ENCODE results near the gene HFE.

Gene HFE

DNA sequence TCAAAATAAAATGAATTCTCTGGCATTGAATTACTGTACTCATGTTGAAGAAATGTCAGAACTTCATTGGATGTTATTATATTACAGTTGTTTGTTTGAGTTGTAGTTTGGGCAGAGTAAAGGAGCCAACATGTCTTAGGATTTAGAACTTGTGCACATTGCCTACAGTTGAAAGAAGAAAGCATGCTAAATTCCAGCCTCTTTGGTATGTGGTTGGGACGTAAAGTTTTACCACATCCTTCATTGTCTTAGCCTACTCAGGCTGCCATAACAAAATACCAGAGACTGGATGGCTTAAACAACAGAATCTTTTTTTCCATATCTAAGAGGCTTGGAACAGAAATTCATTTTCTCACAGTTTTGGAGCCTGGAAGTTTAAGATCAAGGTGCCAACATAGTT lies 42.4 kb downstream of the HFE start:
- FAIRE-seq, result no peak
- TF ChIP-seq POLR2A (IDR thresholded peaks at IDR 0.05; ENCODE audit: low read depth, low read length), result no peak
- TF ChIP-seq TAF1 (IDR thresholded peaks at IDR 0.05; ENCODE audit: borderline replicate concordance, low read depth, low read length), result no peak
- no peak for TF ChIP-seq POLR2AphosphoS5 (IDR thresholded peaks at IDR 0.05; ENCODE audit: low read depth, low read length)
- no peak for DNase-seq (ENCODE audit: insufficient read length)

DNA sequence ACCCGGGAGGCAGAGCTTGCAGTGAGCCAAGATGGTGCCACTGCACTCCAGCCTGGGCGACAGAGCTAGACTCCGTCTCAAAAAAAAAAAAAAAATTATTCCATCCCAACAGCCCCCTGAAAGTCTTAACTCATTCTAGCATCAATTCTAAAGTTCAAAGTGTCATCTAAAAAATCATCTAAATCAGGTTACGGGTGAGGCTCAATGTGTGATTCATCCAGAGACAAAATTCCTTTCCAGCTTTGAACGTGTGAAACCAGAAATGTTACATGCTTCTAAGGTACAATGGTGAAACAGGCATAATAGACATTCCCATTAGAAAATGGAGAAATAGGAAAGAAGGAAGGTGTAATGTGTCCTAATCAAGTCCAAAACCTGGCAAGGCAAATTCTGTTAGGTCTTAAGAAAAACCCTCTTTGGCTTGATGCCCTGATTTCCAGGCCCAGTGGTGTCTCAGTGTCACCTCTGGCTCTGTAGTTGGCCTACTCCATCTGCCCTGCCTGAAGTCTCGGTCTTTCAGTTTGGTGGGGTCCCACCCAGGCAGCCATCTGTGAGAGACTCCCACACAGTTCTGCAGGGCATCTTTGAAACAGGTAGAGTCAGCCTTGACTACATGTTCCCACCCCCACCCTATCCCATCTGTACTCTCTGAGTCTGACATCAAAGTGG lies 43.5 kb downstream of the HFE start:
- FAIRE-seq (no peak), DNase-seq (ENCODE audit: insufficient read length) (no peak)
- TF ChIP-seq POLR2A (IDR thresholded peaks at IDR 0.05; ENCODE audit: low read depth, low read length) (no peak), TAF1 (IDR thresholded peaks at IDR 0.05; ENCODE audit: borderline replicate concordance, low read depth, low read length) (no peak), POLR2AphosphoS5 (IDR thresholded peaks at IDR 0.05; ENCODE audit: low read depth, low read length) (no peak)

GRCh38 chr6:26131618-26132017 lies 44.4 kb downstream of the HFE start:
- FAIRE-seq, result no peak
- DNase-seq (ENCODE audit: insufficient read length), result no peak
- TF ChIP-seq POLR2AphosphoS5 (IDR thresholded peaks at IDR 0.05; ENCODE audit: low read depth, low read length) (no peak), TAF1 (IDR thresholded peaks at IDR 0.05; ENCODE audit: borderline replicate concordance, low read depth, low read length) (no peak), POLR2A (IDR thresholded peaks at IDR 0.05; ENCODE audit: low read depth, low read length) (no peak)

DNA sequence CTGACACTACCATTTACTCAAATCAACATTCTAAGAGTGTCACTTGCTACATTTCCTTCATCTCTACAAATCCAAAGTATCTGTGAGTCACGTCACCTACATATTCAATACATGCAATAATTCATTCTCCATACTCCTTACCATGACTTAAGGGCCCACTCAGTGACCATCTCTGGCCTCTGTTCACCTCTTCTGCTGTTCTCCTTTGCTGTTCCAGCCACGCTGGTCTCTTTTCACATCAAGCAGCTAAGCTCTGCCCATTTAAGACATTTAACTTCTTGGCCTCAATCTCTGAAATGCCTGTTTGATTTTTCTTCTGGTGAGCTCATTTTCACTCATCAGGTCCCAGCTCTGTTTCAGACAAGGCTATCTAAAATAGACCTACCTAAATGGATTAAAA lies 46.5 kb downstream of the HFE start:
- no peak for DNase-seq (ENCODE audit: insufficient read length)
- TF ChIP-seq POLR2AphosphoS5 (IDR thresholded peaks at IDR 0.05; ENCODE audit: low read depth, low read length), result no peak
- TF ChIP-seq POLR2A (IDR thresholded peaks at IDR 0.05; ENCODE audit: low read depth, low read length), result no peak
- no peak for TF ChIP-seq TAF1 (IDR thresholded peaks at IDR 0.05; ENCODE audit: borderline replicate concordance, low read depth, low read length)
- FAIRE-seq, result no peak

- FAIRE-seq, result no peak
- no peak for DNase-seq (ENCODE audit: insufficient read length)
- TF ChIP-seq POLR2AphosphoS5 (IDR thresholded peaks at IDR 0.05; ENCODE audit: low read depth, low read length), result no peak
- no peak for TF ChIP-seq POLR2A (IDR thresholded peaks at IDR 0.05; ENCODE audit: low read depth, low read length)
- no peak for TF ChIP-seq TAF1 (IDR thresholded peaks at IDR 0.05; ENCODE audit: borderline replicate concordance, low read depth, low read length)
These were observed 49.1 kb downstream of the HFE start for GRCh38 chr6:26136321-26136720.

DNA sequence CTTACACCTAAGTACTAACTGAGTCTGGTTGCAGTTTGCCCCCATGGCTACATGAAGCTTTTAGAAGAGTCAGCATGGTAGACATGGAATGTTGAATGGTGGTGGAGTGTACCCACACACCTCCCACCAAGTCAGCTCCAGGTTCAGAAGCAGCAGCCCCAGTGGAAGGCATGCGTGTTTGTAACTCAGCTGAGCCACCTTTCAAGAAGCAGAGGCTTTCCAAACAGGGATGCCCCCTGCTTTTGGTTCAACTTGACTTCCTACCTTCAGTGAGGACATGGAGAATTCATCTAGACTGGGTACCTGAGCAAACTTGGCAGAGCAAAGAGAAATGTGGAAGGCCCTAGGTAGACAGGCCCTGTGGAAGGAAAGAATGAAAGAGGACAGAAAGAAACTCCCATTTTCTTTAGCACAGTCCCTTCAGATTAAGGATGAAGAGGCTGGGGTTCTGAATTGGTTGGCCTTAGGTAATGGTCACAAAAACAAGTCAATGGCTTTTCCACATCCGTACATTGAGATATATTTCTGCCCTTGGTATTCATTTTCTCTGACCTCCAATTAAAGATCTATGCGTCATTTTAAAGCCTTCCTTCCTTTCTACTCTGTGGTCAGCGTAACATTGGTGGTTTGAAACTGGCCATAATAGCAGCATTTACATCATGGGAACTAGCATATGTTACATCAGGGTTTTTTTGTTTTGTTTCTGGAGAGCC lies 53.2 kb downstream of the HFE start:
- FAIRE-seq, result no peak
- TF ChIP-seq TAF1 (IDR thresholded peaks at IDR 0.05; ENCODE audit: borderline replicate concordance, low read depth, low read length), result no peak
- no peak for TF ChIP-seq POLR2A (IDR thresholded peaks at IDR 0.05; ENCODE audit: low read depth, low read length)
- TF ChIP-seq POLR2AphosphoS5 (IDR thresholded peaks at IDR 0.05; ENCODE audit: low read depth, low read length), result no peak
- DNase-seq (ENCODE audit: insufficient read length), result no peak

DNA sequence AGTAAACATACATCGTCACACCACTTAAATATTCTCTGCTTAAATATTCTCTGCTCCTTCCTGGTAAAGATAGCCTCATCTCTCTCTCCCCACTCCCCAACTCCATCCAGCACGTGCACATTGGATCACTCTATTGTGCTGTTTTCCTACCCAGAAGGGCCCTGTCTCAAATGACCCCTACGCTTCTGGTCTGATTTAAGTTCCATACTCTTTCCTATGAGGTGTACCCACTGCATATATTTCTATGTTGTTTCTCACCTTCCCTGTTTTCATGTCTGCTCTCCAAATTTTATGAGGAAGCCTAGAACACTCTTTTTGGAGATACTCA lies 53.7 kb downstream of the HFE start:
- DNase-seq (ENCODE audit: insufficient read length) (no peak), FAIRE-seq (no peak)
- TF ChIP-seq POLR2A (IDR thresholded peaks at IDR 0.05; ENCODE audit: low read depth, low read length) (no peak), TAF1 (IDR thresholded peaks at IDR 0.05; ENCODE audit: borderline replicate concordance, low read depth, low read length) (no peak), POLR2AphosphoS5 (IDR thresholded peaks at IDR 0.05; ENCODE audit: low read depth, low read length) (no peak)

DNA sequence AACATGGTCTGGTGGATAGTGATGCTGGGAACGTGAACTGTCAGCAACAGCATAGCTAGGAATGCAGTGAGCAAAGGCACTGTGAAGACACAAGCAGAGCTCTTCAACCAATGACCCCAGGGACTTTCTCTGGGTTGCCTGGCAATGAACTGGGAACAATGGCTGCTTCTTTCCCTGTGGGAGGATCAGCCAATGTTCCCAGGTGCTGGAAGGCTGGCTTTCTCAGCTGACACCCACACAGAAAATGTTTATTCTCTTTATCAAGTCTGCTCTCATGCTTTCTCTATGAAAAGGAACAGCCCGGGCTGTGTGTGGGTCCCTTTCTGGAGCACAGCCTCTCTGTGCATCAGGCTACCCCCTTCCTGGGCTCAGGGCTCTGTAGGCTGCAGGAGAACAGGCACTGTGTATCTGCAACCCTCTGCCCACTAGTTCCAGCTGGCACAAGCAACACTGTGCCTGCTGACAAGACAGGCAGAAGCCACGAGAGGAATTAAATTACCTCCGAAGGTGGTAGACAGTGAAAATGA lies 54.2 kb downstream of the HFE start:
- DNase-seq (ENCODE audit: insufficient read length) (no peak), FAIRE-seq (no peak)
- TF ChIP-seq POLR2AphosphoS5 (IDR thresholded peaks at IDR 0.05; ENCODE audit: low read depth, low read length) (no peak), POLR2A (IDR thresholded peaks at IDR 0.05; ENCODE audit: low read depth, low read length) (no peak), TAF1 (IDR thresholded peaks at IDR 0.05; ENCODE audit: borderline replicate concordance, low read depth, low read length) (no peak)

- no peak for TF ChIP-seq POLR2A (IDR thresholded peaks at IDR 0.05; ENCODE audit: low read depth, low read length)
- no peak for TF ChIP-seq TAF1 (IDR thresholded peaks at IDR 0.05; ENCODE audit: borderline replicate concordance, low read depth, low read length)
- no peak for TF ChIP-seq POLR2AphosphoS5 (IDR thresholded peaks at IDR 0.05; ENCODE audit: low read depth, low read length)
- no peak for FAIRE-seq
- no peak for DNase-seq (ENCODE audit: insufficient read length)
These were observed 54.8 kb downstream of the HFE start for GRCh38 chr6:26142026-26142425.

Data from GM12892 (cell line).